Mononuclear cell (primary cell): ENCODE data around the gene WDR90. TPM values are rescaled to one million over a fixed set of nuclear protein-coding genes. Genes with fewer than 3 reads are reported as not detected.
A peak's percentile ranks its signal among the peaks of the same experiment; 100 is the strongest.

ENCODE experiments used
- H3K27me3 ChIP-seq: 2 replicates; pipeline ENCODE4 v1.6.0; 2011; ENCODE audit warnings: low read length, control low read depth; ENCODE audit not compliant: insufficient read depth
- H3K4me1 ChIP-seq: 2 replicates; pipeline ENCODE4 v1.5.1; 2011; ENCODE audit warnings: mild to moderate bottlenecking, low read length, control low read depth; ENCODE audit not compliant: insufficient read depth
- H3K4me3 ChIP-seq: 2 replicates; pipeline ENCODE4 v1.5.1; 2011; ENCODE audit warnings: mild to moderate bottlenecking, low read length, moderate library complexity
- H3K9me3 ChIP-seq: 2 replicates; pipeline ENCODE4 v1.5.1; 2011; ENCODE audit warnings: low read depth, mild to moderate bottlenecking, control low read depth, low read length
- total RNA-seq: library from RNA; depleted of rRNA; stranded (reverse); fragments of >200 nt; gene quantifications from one replicate; pipeline ENCODE4 v1.2.3, GENCODE V29; 2012

WDR90 gene
- total RNA-seq, 1 donor, result 4.6 TPM

- Histone ChIP-seq H3K9me3 (no peaks in the 10 kb centered on the region), H3K4me1 (peaks cover 36% of the 10 kb centered on the region), H3K27me3 (peaks cover 26% of the 10 kb centered on the region), H3K4me3 (no peak overlapping the region)
These were observed 43.4 kb downstream of the WDR90 start for GRCh38 chr16:692356-693108.

GRCh38 chr16:693364-693763 lies 44.2 kb downstream of the WDR90 start:
- Histone ChIP-seq H3K4me1 (peaks cover 36% of the 10 kb centered on the region), H3K27me3 (peaks cover 26% of the 10 kb centered on the region), H3K4me3 (no peak overlapping the region), H3K9me3 (no peaks in the 10 kb centered on the region)

GRCh38 chr16:693766-694165 lies 44.6 kb downstream of the WDR90 start:
- peaks cover 26% of the 10 kb centered on the region for H3K27me3 ChIP-seq
- no peak overlapping the region for H3K4me3 ChIP-seq
- H3K4me1 ChIP-seq, result peaks cover 34% of the 10 kb centered on the region
- no peaks in the 10 kb centered on the region for H3K9me3 ChIP-seq

GRCh38 chr16:694187-694862 lies 45.2 kb downstream of the WDR90 start:
- peaks cover 26% of the 10 kb centered on the region for H3K27me3 ChIP-seq
- H3K4me3 ChIP-seq, result peak overlapping the region; percentile 23
- H3K4me1 ChIP-seq, result peaks cover 29% of the 10 kb centered on the region
- H3K9me3 ChIP-seq, result no peaks in the 10 kb centered on the region

GRCh38 chr16:694863-695354 lies 45.7 kb downstream of the WDR90 start:
- Histone ChIP-seq H3K27me3 (peaks cover 28% of the 10 kb centered on the region), H3K9me3 (no peaks in the 10 kb centered on the region), H3K4me3 (peak overlapping the region; percentile 23), H3K4me1 (peaks cover 25% of the 10 kb centered on the region)

GRCh38 chr16:695355-696089 lies 46.4 kb downstream of the WDR90 start:
- Histone ChIP-seq H3K4me1 (peaks cover 29% of the 10 kb centered on the region), H3K27me3 (peaks cover 31% of the 10 kb centered on the region), H3K9me3 (no peaks in the 10 kb centered on the region), H3K4me3 (peak overlapping the region; percentile 23)

GRCh38 chr16:698911-699671 lies 49.9 kb downstream of the WDR90 start:
- peaks cover 33% of the 10 kb centered on the region for H3K27me3 ChIP-seq
- H3K9me3 ChIP-seq, result no peaks in the 10 kb centered on the region
- no peak overlapping the region for H3K4me3 ChIP-seq
- peaks cover 26% of the 10 kb centered on the region for H3K4me1 ChIP-seq

GRCh38 chr16:700684-701584 lies 51.8 kb downstream of the WDR90 start:
- no peak overlapping the region for H3K4me3 ChIP-seq
- peaks cover 12% of the 10 kb centered on the region for H3K4me1 ChIP-seq
- H3K9me3 ChIP-seq, result no peaks in the 10 kb centered on the region
- peaks cover 32% of the 10 kb centered on the region for H3K27me3 ChIP-seq

- Histone ChIP-seq H3K27me3 (peaks cover 35% of the 10 kb centered on the region), H3K4me3 (no peak overlapping the region), H3K4me1 (peaks cover 8% of the 10 kb centered on the region), H3K9me3 (no peaks in the 10 kb centered on the region)
These were observed 53.2 kb downstream of the WDR90 start for GRCh38 chr16:702341-702740.

GRCh38 chr16:703406-703805 lies 54.2 kb downstream of the WDR90 start:
- Histone ChIP-seq H3K4me3 (no peak overlapping the region), H3K9me3 (no peaks in the 10 kb centered on the region)

GRCh38 chr16:704047-704446 lies 54.9 kb downstream of the WDR90 start:
- no peaks in the 10 kb centered on the region for H3K9me3 ChIP-seq
- H3K4me1 ChIP-seq, result peaks cover 8% of the 10 kb centered on the region
- H3K4me3 ChIP-seq, result no peak overlapping the region
- H3K27me3 ChIP-seq, result peaks cover 40% of the 10 kb centered on the region

More at GRCh38 chr16:703406-703805, 54.2 kb downstream of the WDR90 start:
- Histone ChIP-seq H3K27me3 (peaks cover 40% of the 10 kb centered on the region), H3K4me1 (peaks cover 8% of the 10 kb centered on the region)

GRCh38 chr16:704552-705380 lies 55.6 kb downstream of the WDR90 start:
- peaks cover 43% of the 10 kb centered on the region for H3K27me3 ChIP-seq
- no peaks in the 10 kb centered on the region for H3K9me3 ChIP-seq
- H3K4me1 ChIP-seq, result peaks cover 8% of the 10 kb centered on the region
- H3K4me3 ChIP-seq, result no peak overlapping the region
